Iris pigment epithelial cell (primary cell): Measurements from ENCODE around the gene VSIG10.
"Not testable (repeated sequence)": the region's sequence is repeated elsewhere in the genome, so short reads cannot be mapped to it uniquely, and the experiment has no call there.

Source experiments
- DNase-seq: peaks from one replicate; pipeline ENCODE4 v3.0.0-alpha.2; 2011; ENCODE audit warnings: low read depth

Gene VSIG10

GRCh38 chr12:118103601-118104382, at the start of gene VSIG10:
VSIG10 (minus strand) TSS chr12:118104011; CDS start chr12:118103671, 340 bp downstream.
- DNase-seq: peak; percentile 46

GRCh38 chr12:118151755-118152154, 47.9 kb upstream of the VSIG10 start:
- DNase-seq: no peak

- DNase-seq: no peak
These were observed 46.8 kb upstream of the VSIG10 start for GRCh38 chr12:118150625-118151024.

GRCh38 chr12:118148287-118148686, 44.5 kb upstream of the VSIG10 start:
- DNase-seq: no peak

- no peak for DNase-seq
These were observed 42.0 kb upstream of the VSIG10 start for GRCh38 chr12:118145798-118146156.

- no peak for DNase-seq
These were observed 41.4 kb upstream of the VSIG10 start for GRCh38 chr12:118145113-118145797.

GRCh38 chr12:118144499-118144898, 40.7 kb upstream of the VSIG10 start:
- DNase-seq: no peak

- DNase-seq: no peak
These were observed 37.0 kb upstream of the VSIG10 start for GRCh38 chr12:118140825-118141224.

- no peak for DNase-seq
These were observed 33.4 kb upstream of the VSIG10 start for GRCh38 chr12:118137148-118137678.

- DNase-seq: peak; percentile 48
These were observed 32.8 kb upstream of the VSIG10 start for GRCh38 chr12:118136559-118137003.

GRCh38 chr12:118135788-118136558, 32.2 kb upstream of the VSIG10 start, which contains the start of gene PEBP1:
PEBP1 (plus strand) TSS chr12:118136124; CDS start chr12:118136210, 86 bp downstream.
- peak; percentile 92 for DNase-seq

- DNase-seq: not testable (repeated sequence)
These were observed 25.6 kb upstream of the VSIG10 start for GRCh38 chr12:118129436-118129835.

- no peak for DNase-seq
These were observed 24.1 kb upstream of the VSIG10 start for GRCh38 chr12:118127867-118128266.

GRCh38 chr12:118126119-118126757, 22.4 kb upstream of the VSIG10 start:
- DNase-seq: no peak

- no peak for DNase-seq
These were observed 21.9 kb upstream of the VSIG10 start for GRCh38 chr12:118125743-118126118.

- DNase-seq: no peak
These were observed 20.6 kb upstream of the VSIG10 start for GRCh38 chr12:118124333-118124874.

- no peak for DNase-seq
These were observed 18.5 kb upstream of the VSIG10 start for GRCh38 chr12:118122264-118122663.

GRCh38 chr12:118120579-118121363, 17.0 kb upstream of the VSIG10 start:
- peak; percentile 71 for DNase-seq

- DNase-seq: no peak
These were observed 15.7 kb upstream of the VSIG10 start for GRCh38 chr12:118119449-118119879.

GRCh38 chr12:118109088-118109487, 5.3 kb upstream of the VSIG10 start:
- DNase-seq: no peak

GRCh38 chr12:118107694-118108093, 3.9 kb upstream of the VSIG10 start:
- DNase-seq: no peak
